Measurements from ENCODE around the gene SMTNL2. TPM values are rescaled to one million over a fixed set of nuclear protein-coding genes. Genes with fewer than 3 reads are reported as not detected.

SMTNL2 gene
- total and polyA plus RNA-seq, 2 of the 4 experiments (the other 2 are of a cell fraction) = not detected

GRCh38 chr17:4544135-4544950 lies 40.0 kb upstream of the SMTNL2 start:
- H3K36me3 ChIP-seq (ENCODE audit: control insufficient read depth, insufficient read depth, low read length) = peaks cover 75% of the 10 kb centered on the region
- no peak overlapping the region for H2BK5ac ChIP-seq (ENCODE audit: low read depth, low read length, poor library complexity, severe bottlenecking)
- ATAC-seq (ENCODE audit: low read depth) = no peak
- no peak overlapping the region for H2AK5ac ChIP-seq (ENCODE audit: low read depth, low read length)
- WGBS, 2 experiments (ENCODE audit: extremely low coverage in 2 of 2, insufficient read length in 1 of 2) = 95% methylated on average over 23 of the region's 37 CpGs; no CpG with 5 or more reads in 1 of the 2 experiments
- DNase-seq = no peak
- H3K23ac ChIP-seq (ENCODE audit: low read depth, low read length) = no peak overlapping the region
- H3K27ac ChIP-seq (ENCODE audit: insufficient read depth, low read length) = no peak overlapping the region
- dilution Hi-C loops (cut with HindIII; ENCODE audit: low sequenced_read_pairs, unreplicated experiment) (no loop called here), in situ Hi-C loops (cut with MboI; ENCODE audit: low sequenced_read_pairs) (no loop called here), intact Hi-C loops (cut with micrococcal nuclease) (no loop called here)
- no peaks in the 10 kb centered on the region; a peak in 2 of 4 replicates for H3K79me1 ChIP-seq (ENCODE audit: low read depth in 1 of 2, low read length in 2 of 2)
- ChIA-PET POLR2A (ENCODE audit: unreplicated experiment) (no interaction called here), CTCF (no interaction called here)
- H2AK9ac ChIP-seq (replicated peaks; ENCODE audit: low read depth, low read length, poor library complexity) = no peak overlapping the region
- no peak overlapping the region for H3K14ac ChIP-seq (replicated peaks; ENCODE audit: low read depth, low read length)
- H3K9me3 ChIP-seq (ENCODE audit: control insufficient read depth, insufficient read depth, low read length) = no peaks in the 10 kb centered on the region
- no peaks in the 10 kb centered on the region for H3K27me3 ChIP-seq (ENCODE audit: control insufficient read depth, insufficient read depth, low read length)
- H3K56ac ChIP-seq (ENCODE audit: extremely low read depth, insufficient read depth, low read length) = no peak overlapping the region
- no peak overlapping the region for H2BK120ac ChIP-seq (ENCODE audit: low read depth, low read length)
- peaks cover 2% of the 10 kb centered on the region; the same call in 1 of the 2 replicates for H3K4me1 ChIP-seq (ENCODE audit: control insufficient read depth, insufficient read depth, low read length)
- no TSS peak for BruUV-seq (replicated peaks)
- H2AFZ ChIP-seq (replicated peaks; ENCODE audit: low read length, poor library complexity) = no peak overlapping the region
- H4K8ac ChIP-seq (ENCODE audit: low read depth in 2 of 2, low read length in 2 of 2) = no peak overlapping the region
- H4K91ac ChIP-seq (ENCODE audit: insufficient read depth, low read depth, low read length) = no peak overlapping the region
- H3K4me3 ChIP-seq (ENCODE audit: insufficient read depth, low read depth, low read length) = no peak overlapping the region
- no peak overlapping the region for H4K5ac ChIP-seq (ENCODE audit: low read depth, low read length)
- no peak overlapping the region for H2BK20ac ChIP-seq (ENCODE audit: low read depth, low read length)
- 0 out of 2 replicates have a peak, but pooled peaks cover 3% of the 10 kb centered on the region for H3K9me1 ChIP-seq (ENCODE audit: insufficient read depth, low read length)
- H3K9ac ChIP-seq (ENCODE audit: low read depth, low read length) = no peak overlapping the region
- H3K18ac ChIP-seq (ENCODE audit: low read depth, low read length) = no peak overlapping the region
- H3K4ac ChIP-seq (ENCODE audit: low read depth, low read length) = no peak overlapping the region
- H3K4me2 ChIP-seq (ENCODE audit: low read depth, low read length) = no peak overlapping the region
- TF ChIP-seq RFX5 (IDR thresholded peaks at IDR 0.05; ENCODE audit: low read depth, low read length) (no peak), SMC3 (IDR thresholded peaks at IDR 0.05; ENCODE audit: low read depth, low read length) (no peak), MXI1 (IDR thresholded peaks at IDR 0.05; ENCODE audit: borderline replicate concordance, low read depth, low read length) (no peak), MAFK (IDR thresholded peaks at IDR 0.05; ENCODE audit: low read depth, low read length) (no peak), CEBPB (IDR thresholded peaks at IDR 0.05; ENCODE audit: low read depth, low read length) (no peak)
- peaks cover 9% of the 10 kb centered on the region for H4K20me1 ChIP-seq (ENCODE audit: insufficient read depth, low read length)
- no peak overlapping the region for H2BK15ac ChIP-seq (ENCODE audit: low read depth, low read length)

Data from IMR-90 (cell line).